ENCODE data around the gene TTC7B. TPM values are rescaled to one million over a fixed set of nuclear protein-coding genes. Genes with fewer than 3 reads are reported as not detected.

The TTC7B gene
- total and polyA plus RNA-seq, 2 experiments from 2014 or later = 7.9 to 28.6 TPM

GRCh38 chr14:90805084-90805391 lies 11.2 kb downstream of the TTC7B start:
- Histone ChIP-seq H3K27ac (ENCODE audit: low read depth) (no peak overlapping the region), H2AFZ (no peak overlapping the region), H3K9me2 (ENCODE audit: insufficient read depth) (no peaks in the 10 kb centered on the region), H3F3A (replicated peaks; ENCODE audit: low read depth) (no peaks in the 10 kb centered on the region), H3K4me3 (no peak overlapping the region), H4K20me1 (replicated peaks; ENCODE audit: insufficient read depth) (no peaks in the 10 kb centered on the region), H3K36me3 (ENCODE audit: insufficient read depth) (no peaks in the 10 kb centered on the region), H3K27me3 (ENCODE audit: insufficient read depth) (no peaks in the 10 kb centered on the region), H3K4me1 (ENCODE audit: insufficient read depth) (no peaks in the 10 kb centered on the region), H3K4me2 (no peak overlapping the region), H3K79me2 (replicated peaks; ENCODE audit: insufficient read depth) (no peaks in the 10 kb centered on the region)
- no peaks in the 10 kb centered on the region for H3K9me3 Mint-ChIP-seq
- H3K4me1 Mint-ChIP-seq = peaks cover 16% of the 10 kb centered on the region
- no peak overlapping the region for H3K4me3 Mint-ChIP-seq
- TF ChIP-seq POLR2AphosphoS5 (IDR thresholded peaks at IDR 0.05; ENCODE audit: low read depth) (no peak), REST (IDR thresholded peaks at IDR 0.05; ENCODE audit: unreplicated experiment) (no peak), CREB1 (CRISPR knock-in tag; IDR thresholded peaks at IDR 0.05; ENCODE audit: low read depth) (no peak), JUNB (IDR thresholded peaks at IDR 0.05; ENCODE audit: unreplicated experiment) (no peak), NANOG (IDR thresholded peaks at IDR 0.05; ENCODE audit: borderline replicate concordance) (no peak), CTCF (conservative IDR thresholded peaks at IDR 0.05; ENCODE audit: low read depth in 2 of 2) (no peak), ZNF114 (CRISPR knock-in tag; IDR thresholded peaks at IDR 0.05) (no peak), EZH2phosphoT487 (IDR thresholded peaks at IDR 0.05; ENCODE audit: unreplicated experiment) (no peak), EZH2 (IDR thresholded peaks at IDR 0.05; ENCODE audit: low read depth, unreplicated experiment) (no peak)
- peaks cover 9% of the 10 kb centered on the region for H3K27me3 Mint-ChIP-seq (ENCODE audit: insufficient read depth, low read depth, poor library complexity)
- no peak overlapping the region for H3K27ac Mint-ChIP-seq
- H3K36me3 Mint-ChIP-seq (ENCODE audit: low read depth) = no peaks in the 10 kb centered on the region
- DNase-seq (ENCODE audit: low spot score) (no peak), ATAC-seq (no peak)

- Mint-ChIP-seq H3K27ac (peak overlapping the region; percentile 20; the same call in 1 of the 2 replicates), H3K4me3 (no peak overlapping the region), H3K36me3 (ENCODE audit: low read depth) (no peaks in the 10 kb centered on the region), H3K9me3 (no peaks in the 10 kb centered on the region), H3K27me3 (ENCODE audit: insufficient read depth, low read depth, poor library complexity) (peaks cover 9% of the 10 kb centered on the region), H3K4me1 (peaks cover 16% of the 10 kb centered on the region)
- DNase-seq (ENCODE audit: low spot score) (no peak), ATAC-seq (no peak)
- Histone ChIP-seq H4K20me1 (replicated peaks; ENCODE audit: insufficient read depth) (no peaks in the 10 kb centered on the region), H3K4me2 (no peak overlapping the region), H3K4me3 (no peak overlapping the region), H3K79me2 (replicated peaks; ENCODE audit: insufficient read depth) (no peaks in the 10 kb centered on the region), H3K9me2 (ENCODE audit: insufficient read depth) (no peaks in the 10 kb centered on the region), H3F3A (replicated peaks; ENCODE audit: low read depth) (no peaks in the 10 kb centered on the region), H3K4me1 (ENCODE audit: insufficient read depth) (no peaks in the 10 kb centered on the region), H3K36me3 (ENCODE audit: insufficient read depth) (no peaks in the 10 kb centered on the region), H3K27ac (ENCODE audit: low read depth) (no peak overlapping the region), H3K27me3 (ENCODE audit: insufficient read depth) (no peaks in the 10 kb centered on the region), H2AFZ (no peak overlapping the region)
- TF ChIP-seq NANOG (IDR thresholded peaks at IDR 0.05; ENCODE audit: borderline replicate concordance) = no peak
- no peak for TF ChIP-seq ETS1 (IDR thresholded peaks at IDR 0.05)
Measured at GRCh38 chr14:90804292-90805083, 11.7 kb downstream of the TTC7B start.

All from GM23338 (cell line).